Activated B cell treated with CpG ODN at 0.5 μM for 24 hours (primary cell): ENCODE data around the gene GRM5. TPM values are rescaled to one million over a fixed set of nuclear protein-coding genes. Genes with fewer than 3 reads are reported as not detected.
A peak's percentile ranks its signal among the peaks of the same experiment; 100 is the strongest.

Experiments
- ATAC-seq: fragments of 200-7000 bp; cut with Tn5 transposase; one replicate; pipeline ENCODE4 v1.10.0; 2021; ENCODE audit warnings: low read depth, mild to moderate bottlenecking, moderate library complexity
- CTCF ChIA-PET: fragments of 350-600 bp; sonication (Branson Sonifier 250); formaldehyde crosslinking; loops from one replicate; lab custom pipeline; 2021; ENCODE audit warnings: antibody characterized with exemption; lab: Charles Lee
- POLR2A ChIA-PET: fragments of 350-600 bp; sonication (Branson Sonifier 250); formaldehyde crosslinking; loops from one replicate; lab custom pipeline; 2021; ENCODE audit warnings: antibody characterized with exemption; lab: Charles Lee
- DNase-seq: peaks from one replicate; pipeline ENCODE4 v3.0.0; 2022
- H3K27ac Mint-ChIP-seq: one replicate; pipeline ENCODE4 v1.8.0; 2020; ENCODE audit warnings: mixed read lengths
- H3K27me3 Mint-ChIP-seq: one replicate; pipeline ENCODE4 v1.8.0; 2021; ENCODE audit warnings: mixed read lengths
- H3K36me3 Mint-ChIP-seq: one replicate; pipeline ENCODE4 v1.8.0; 2021; ENCODE audit warnings: low read depth, mixed read lengths
- H3K4me1 Mint-ChIP-seq: one replicate; pipeline ENCODE4 v1.8.0; 2021; ENCODE audit warnings: mixed read lengths
- H3K4me3 Mint-ChIP-seq: one replicate; pipeline ENCODE4 v1.8.0; 2020; ENCODE audit warnings: mild to moderate bottlenecking, mixed read lengths
- H3K9me3 Mint-ChIP-seq: one replicate; pipeline ENCODE4 v1.8.0; 2020; ENCODE audit warnings: mixed read lengths
- intact Hi-C: fragments of 100-400 bp; cut with micrococcal nuclease; formaldehyde crosslinking; loops from one replicate; pipeline ENCODE4 v1.15.1; 2024
- total RNA-seq: library from RNA; stranded (reverse); gene quantifications from 2 replicates; pipeline ENCODE4 v1.2.3, GENCODE V29; 2022
- TF ChIP-seq, protein P1 (sequence below): fragments of 200-600 bp; IDR thresholded peaks from one replicate; pipeline ENCODE4 v1.8.0; 2022; ENCODE audit warnings: antibody characterized with exemption, mild to moderate bottlenecking

The GRM5 gene
- total RNA-seq, 1 donor from 2014 or later = not detected

DNA sequence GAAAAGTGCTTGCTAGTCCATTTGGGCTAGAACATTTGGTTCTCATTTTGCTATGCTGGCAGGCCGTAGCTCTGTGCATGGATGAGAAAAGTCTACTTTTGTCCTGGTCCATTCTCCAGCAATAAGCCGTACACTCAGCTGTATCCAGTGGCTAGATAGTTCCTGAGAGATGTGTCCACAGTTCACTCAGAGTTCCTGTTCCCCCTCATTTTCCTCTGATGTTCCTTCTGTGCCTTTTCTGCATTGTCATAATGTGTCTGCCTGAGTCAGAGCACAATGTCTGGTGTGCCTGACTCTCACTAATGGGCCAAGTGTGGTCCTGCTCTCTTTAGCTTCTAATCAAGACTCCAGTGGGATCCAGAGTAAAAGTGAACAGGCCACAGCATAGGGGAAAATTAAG is 512.6 kb downstream of the GRM5 start:
- no peak overlapping the region for H3K27ac Mint-ChIP-seq
- ChIA-PET POLR2A (no interaction called here), CTCF (interaction anchor here (1.1 to 4.1 kb wide), 4 partner anchors 321 to 1197 kb away, joined by 4 to 42 read pairs (median 6); no protein-coding TSS in a partner anchor)
- no peak overlapping the region for H3K4me3 Mint-ChIP-seq
- TF ChIP-seq, protein P1, sequence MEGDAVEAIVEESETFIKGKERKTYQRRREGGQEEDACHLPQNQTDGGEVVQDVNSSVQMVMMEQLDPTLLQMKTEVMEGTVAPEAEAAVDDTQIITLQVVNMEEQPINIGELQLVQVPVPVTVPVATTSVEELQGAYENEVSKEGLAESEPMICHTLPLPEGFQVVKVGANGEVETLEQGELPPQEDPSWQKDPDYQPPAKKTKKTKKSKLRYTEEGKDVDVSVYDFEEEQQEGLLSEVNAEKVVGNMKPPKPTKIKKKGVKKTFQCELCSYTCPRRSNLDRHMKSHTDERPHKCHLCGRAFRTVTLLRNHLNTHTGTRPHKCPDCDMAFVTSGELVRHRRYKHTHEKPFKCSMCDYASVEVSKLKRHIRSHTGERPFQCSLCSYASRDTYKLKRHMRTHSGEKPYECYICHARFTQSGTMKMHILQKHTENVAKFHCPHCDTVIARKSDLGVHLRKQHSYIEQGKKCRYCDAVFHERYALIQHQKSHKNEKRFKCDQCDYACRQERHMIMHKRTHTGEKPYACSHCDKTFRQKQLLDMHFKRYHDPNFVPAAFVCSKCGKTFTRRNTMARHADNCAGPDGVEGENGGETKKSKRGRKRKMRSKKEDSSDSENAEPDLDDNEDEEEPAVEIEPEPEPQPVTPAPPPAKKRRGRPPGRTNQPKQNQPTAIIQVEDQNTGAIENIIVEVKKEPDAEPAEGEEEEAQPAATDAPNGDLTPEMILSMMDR = no peak
- peaks cover 4% of the 10 kb centered on the region for H3K27me3 Mint-ChIP-seq
- ATAC-seq = no peak
- no peaks in the 10 kb centered on the region for H3K4me1 Mint-ChIP-seq
- intact Hi-C loops = no loop called here
- no peaks in the 10 kb centered on the region for H3K36me3 Mint-ChIP-seq
- no peaks in the 10 kb centered on the region for H3K9me3 Mint-ChIP-seq
- DNase-seq = no peak

DNA sequence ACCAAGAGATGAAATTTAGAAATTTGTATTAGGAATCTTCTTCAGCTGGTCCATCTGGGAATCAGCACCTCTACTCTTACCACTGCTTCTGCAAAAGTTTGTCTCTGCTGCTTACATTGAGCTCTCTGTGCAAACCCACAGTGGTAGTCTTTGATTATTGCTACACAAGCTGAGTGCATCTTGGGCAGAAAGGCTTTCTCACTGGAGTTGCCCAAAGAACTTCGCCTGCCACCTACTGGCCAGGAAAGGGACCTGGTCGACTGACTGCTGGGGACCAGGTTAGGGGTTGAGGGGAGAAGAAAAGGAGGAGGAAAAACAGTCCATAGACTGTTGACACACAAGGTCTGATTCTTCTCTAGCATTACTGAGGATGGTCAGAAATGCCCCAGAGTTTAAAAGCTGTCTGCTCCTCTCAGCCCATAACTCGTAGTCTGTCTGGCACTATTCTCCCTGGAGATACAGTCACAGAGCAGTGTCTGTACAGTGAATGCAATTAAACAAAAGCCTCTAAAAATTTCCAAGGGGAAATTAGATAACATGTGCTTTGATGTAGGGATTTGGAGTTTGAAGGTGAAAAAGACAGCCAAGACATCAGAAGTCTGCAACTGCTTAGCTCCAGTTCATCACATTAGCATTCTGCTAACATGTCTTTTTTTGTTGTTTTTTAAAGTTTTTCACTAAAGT is 513.3 kb downstream of the GRM5 start:
- no peaks in the 10 kb centered on the region for H3K36me3 Mint-ChIP-seq
- DNase-seq = peak; percentile 21
- ATAC-seq = peak; percentile 40
- H3K4me1 Mint-ChIP-seq = no peaks in the 10 kb centered on the region
- H3K27ac Mint-ChIP-seq = no peak overlapping the region
- no peak overlapping the region for H3K4me3 Mint-ChIP-seq
- H3K27me3 Mint-ChIP-seq = peaks cover 4% of the 10 kb centered on the region
- ChIA-PET CTCF (interaction anchor here (1.0 to 4.1 kb wide), 9 partner anchors 8 to 1200 kb away, joined by 3 to 42 read pairs (median 6); no protein-coding TSS in a partner anchor), POLR2A (no interaction called here)
- intact Hi-C loops = loop anchor here (1.0 kb wide), 2 partner anchors 536 to 1200 kb away; no protein-coding TSS in a partner anchor
- H3K9me3 Mint-ChIP-seq = no peaks in the 10 kb centered on the region
- TF ChIP-seq, protein P1 = no peak

DNA sequence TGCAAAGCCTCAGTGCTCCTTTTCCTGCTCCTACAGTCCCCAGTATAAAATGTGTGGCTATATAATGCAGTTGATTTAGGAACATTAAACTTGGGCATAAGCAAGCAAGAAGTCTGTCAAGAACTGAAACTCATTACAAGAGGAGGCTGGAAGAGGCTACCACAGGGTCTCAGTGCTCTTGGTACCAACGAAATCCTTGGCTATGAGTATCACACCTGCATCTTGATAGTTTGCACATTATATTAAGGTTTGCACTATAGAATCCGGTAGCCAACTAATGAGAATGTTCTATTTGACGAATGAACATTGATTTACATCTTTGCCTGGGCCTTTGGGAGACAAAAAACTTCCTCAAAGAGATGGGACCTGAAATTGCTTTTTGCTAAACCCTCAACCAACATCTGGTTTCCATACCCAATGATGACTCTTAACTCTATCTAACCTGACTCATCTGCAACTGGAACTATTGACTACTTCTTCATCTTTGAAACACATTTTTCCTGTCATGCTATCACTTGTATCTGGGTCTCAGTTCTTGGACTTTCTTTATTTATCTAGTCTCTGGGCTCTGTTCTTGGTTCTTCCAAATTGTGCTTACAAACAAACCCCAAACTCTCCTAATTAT is 521.0 kb downstream of the GRM5 start:
- DNase-seq = no peak
- Mint-ChIP-seq H3K4me1 (no peaks in the 10 kb centered on the region), H3K27me3 (peaks cover 1% of the 10 kb centered on the region), H3K4me3 (no peak overlapping the region), H3K36me3 (no peaks in the 10 kb centered on the region), H3K27ac (no peak overlapping the region), H3K9me3 (no peaks in the 10 kb centered on the region)
- TF ChIP-seq, protein P1 = no peak
- intact Hi-C loops = loop anchor here (1.0 to 10.0 kb wide), 7 partner anchors 312 to 1610 kb away; no protein-coding TSS in a partner anchor
- ATAC-seq = no peak
- ChIA-PET POLR2A (no interaction called here), CTCF (interaction anchor here (2.4 to 4.9 kb wide), 3 partner anchors 442 to 528 kb away, joined by 6 to 47 read pairs (median 14); no protein-coding TSS in a partner anchor)

DNA sequence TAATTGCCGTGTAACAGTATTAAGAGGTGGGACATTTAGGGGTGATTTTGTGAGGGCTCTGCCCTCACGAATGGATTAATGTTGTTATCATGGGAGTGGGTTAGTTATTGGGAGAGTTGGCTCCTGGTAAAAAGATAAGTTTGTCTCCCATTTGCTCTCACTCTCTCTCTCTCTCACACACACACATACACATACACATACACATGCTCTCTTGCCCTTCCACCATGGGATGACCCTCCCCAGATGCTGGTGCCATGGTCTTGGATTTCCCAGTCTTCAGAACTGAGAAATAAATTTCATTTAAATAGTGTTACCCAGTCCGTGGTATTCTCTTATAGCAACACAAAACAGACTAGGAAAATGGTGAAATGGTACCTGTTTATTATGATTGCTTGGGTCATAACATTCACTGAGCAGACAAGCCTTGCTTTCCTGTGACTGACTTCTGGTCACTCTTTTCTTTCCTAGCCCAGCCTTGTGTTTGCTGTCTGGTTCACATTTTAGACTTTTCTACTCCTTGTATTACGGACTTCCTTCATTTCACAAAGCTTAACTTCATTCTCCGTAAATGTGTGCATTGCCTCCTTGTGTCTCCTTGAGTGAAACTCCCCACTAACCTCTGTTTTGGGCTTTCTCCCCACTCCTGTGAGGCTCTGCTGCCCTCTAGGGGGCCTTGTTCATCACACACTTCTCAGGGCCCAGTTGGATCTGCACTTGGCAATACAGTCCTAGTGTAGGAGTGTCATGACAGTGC is 521.7 kb downstream of the GRM5 start:
- DNase-seq (peak; percentile 32), ATAC-seq (peak; percentile 65)
- intact Hi-C loops = loop anchor here (1.0 to 10.0 kb wide), 7 partner anchors 312 to 1609 kb away; no protein-coding TSS in a partner anchor
- CTCF ChIA-PET = interaction anchor here (0.6 to 4.9 kb wide), 6 partner anchors 8 to 532 kb away, joined by 3 to 47 read pairs (median 8); no protein-coding TSS in a partner anchor
- Mint-ChIP-seq H3K4me1 (no peaks in the 10 kb centered on the region), H3K9me3 (no peaks in the 10 kb centered on the region), H3K4me3 (no peak overlapping the region), H3K27ac (no peak overlapping the region), H3K27me3 (peaks cover 1% of the 10 kb centered on the region), H3K36me3 (no peaks in the 10 kb centered on the region)
- TF ChIP-seq, protein P1 = no peak
- POLR2A ChIA-PET = no interaction called here
